ENCODE results near the gene ZNF135. TPM values are rescaled to one million over a fixed set of nuclear protein-coding genes. Genes with fewer than 3 reads are reported as not detected.

ZNF135 gene
- total and polyA plus RNA-seq, 2 of the 13 experiments (the other 11 are each of a cell fraction or from before 2014, with no cell fraction given), result not detected

GRCh38 chr19:58038688-58039204, 20.3 kb upstream of the ZNF135 start (continued):
- TF ChIP-seq ZNF841 (CRISPR knock-in tag; IDR thresholded peaks at IDR 0.05; ENCODE audit: borderline replicate concordance), result no peak

- in situ Hi-C loops (cut with HindIII; ENCODE audit: extremely low pct_ligation_motif_present, low pct_unique_long_range_greater_than_20kb), result no loop called here
Observed at GRCh38 chr19:58040751-58041525, 18.1 kb upstream of the ZNF135 start.

GRCh38 chr19:58042495-58043340, 16.4 kb upstream of the ZNF135 start:
- Histone ChIP-seq H3K27ac (ENCODE audit: extremely low read length, insufficient read depth, low read length) (no peak overlapping the region), H3K4me3 (replicated peaks in 1 of 3; ENCODE audit: insufficient read depth in 1 of 3, low read depth in 2 of 3, low read length in 3 of 3) (no peak overlapping the region), H3K9me3 (ENCODE audit: low read length) (peaks cover 54% of the 10 kb centered on the region), H3K4me2 (ENCODE audit: low read depth, low read length) (no peak overlapping the region), H2AFZ (ENCODE audit: low read length) (no peak overlapping the region), H4K20me1 (ENCODE audit: insufficient read depth, low read length) (no peaks in the 10 kb centered on the region), H3K4me1 (ENCODE audit: insufficient read depth, low read length) (peaks cover 8% of the 10 kb centered on the region; the same call in 1 of the 2 replicates), H3K36me3 (replicated peaks in 1 of 2; ENCODE audit: control insufficient read depth in 1 of 2, insufficient read depth in 2 of 2, low read length in 2 of 2) (no peaks in the 10 kb centered on the region), H3K9ac (ENCODE audit: insufficient read depth, low read depth, low read length) (no peak overlapping the region), H3K27me3 (ENCODE audit: control insufficient read depth in 1 of 2, insufficient read depth in 2 of 2, low read length in 2 of 2) (no peaks in the 10 kb centered on the region; a peak in 1 of 5 replicates), H3K79me2 (ENCODE audit: insufficient read depth, low read length) (no peaks in the 10 kb centered on the region)
- TF ChIP-seq ADNP (CRISPR knock-in tag; IDR thresholded peaks at IDR 0.05), result no peak
- TF ChIP-seq ZBTB33 (CRISPR knock-in tag; IDR thresholded peaks at IDR 0.05), result peak; percentile 73
- TF ChIP-seq RCOR2 (CRISPR knock-in tag; IDR thresholded peaks at IDR 0.05), result no peak
- intact Hi-C loops (cut with micrococcal nuclease; ENCODE audit: unreplicated experiment), result no loop called here
- no peak for DNase-seq (ENCODE audit: low spot score)
- ChIA-PET POLR2A (no interaction called here), CTCF (ENCODE audit: low intra/inter-chr PET ratio, low total read pairs) (no interaction called here)
- BruUV-seq (replicated peaks), result no TSS peak
- in situ Hi-C loops (cut with HindIII; ENCODE audit: extremely low pct_ligation_motif_present, low pct_unique_long_range_greater_than_20kb), result no loop called here
- ATAC-seq, result no peak
- 64% methylated on average over 38 of the region's 54 CpGs for WGBS (ENCODE audit: low lambda C conversion rate)
- FAIRE-seq, result no peak

More at GRCh38 chr19:58040751-58041525, 18.1 kb upstream of the ZNF135 start:
- ChIA-PET POLR2A (no interaction called here), CTCF (ENCODE audit: low intra/inter-chr PET ratio, low total read pairs) (no interaction called here)
- no peaks in the 10 kb centered on the region for H4K20me1 ChIP-seq (ENCODE audit: insufficient read depth, low read length)
- BruUV-seq (replicated peaks), result no TSS peak
- H3K27me3 ChIP-seq (ENCODE audit: control insufficient read depth in 1 of 2, insufficient read depth in 2 of 2, low read length in 2 of 2), result no peaks in the 10 kb centered on the region; a peak in 1 of 5 replicates
- intact Hi-C loops (cut with micrococcal nuclease; ENCODE audit: unreplicated experiment), result no loop called here
- H3K4me1 ChIP-seq (ENCODE audit: insufficient read depth, low read length), result peaks cover 8% of the 10 kb centered on the region; the same call in 1 of the 2 replicates
- ATAC-seq (no peak), DNase-seq (ENCODE audit: low spot score) (no peak), FAIRE-seq (no peak)
- no peak overlapping the region for H3K4me3 ChIP-seq (replicated peaks in 1 of 3; ENCODE audit: insufficient read depth in 1 of 3, low read depth in 2 of 3, low read length in 3 of 3)
- TF ChIP-seq ZNF768 (CRISPR knock-in tag; IDR thresholded peaks at IDR 0.05), result peak; percentile 38; the same call in 1 of the 2 replicates
- no peak for TF ChIP-seq TP53 (CRISPR knock-in tag; conservative IDR thresholded peaks at IDR 0.05)
- WGBS (ENCODE audit: low lambda C conversion rate), result 66% methylated on average over 16 of the region's 21 CpGs
- peaks cover 36% of the 10 kb centered on the region for H3K9me3 ChIP-seq (ENCODE audit: low read length)
- H3K27ac ChIP-seq (ENCODE audit: extremely low read length, insufficient read depth, low read length), result no peak overlapping the region
- no peak overlapping the region for H2AFZ ChIP-seq (ENCODE audit: low read length)
- no peaks in the 10 kb centered on the region for H3K79me2 ChIP-seq (ENCODE audit: insufficient read depth, low read length)
- no peaks in the 10 kb centered on the region for H3K36me3 ChIP-seq (replicated peaks in 1 of 2; ENCODE audit: control insufficient read depth in 1 of 2, insufficient read depth in 2 of 2, low read length in 2 of 2)
- no peak overlapping the region for H3K4me2 ChIP-seq (ENCODE audit: low read depth, low read length)
- H3K9ac ChIP-seq (ENCODE audit: insufficient read depth, low read depth, low read length), result no peak overlapping the region

All from HepG2 (cell line).